Transverse colon (tissue), 4 donors: ENCODE measurements around the gene SP1. TPM values are rescaled to one million over a fixed set of nuclear protein-coding genes. Genes with fewer than 3 reads are reported as not detected.

Source experiments
- DNase-seq: peaks from one replicate; pipeline ENCODE4 v3.0.0-alpha.2; 2019
- H3K27ac ChIP-seq, 4 donors: fragments of 200-600 bp; sonication (generic); 2 replicates each; pipeline ENCODE4 v1.5.1; 2016 to 2018; ENCODE audit warnings: inconsistent platforms in 4 of 4
- H3K27me3 ChIP-seq: fragments of 200-600 bp; sonication (generic); 2 replicates; pipeline ENCODE4 v1.5.1; 2017; ENCODE audit warnings: inconsistent platforms
- H3K36me3 ChIP-seq, 4 donors: fragments of 200-600 bp; sonication (generic); 2 replicates each; pipeline ENCODE4 v1.5.1; 2017 to 2019; ENCODE audit warnings: inconsistent platforms in 4 of 4
- H3K4me1 ChIP-seq, 4 donors: fragments of 200-600 bp; sonication (generic); 2 replicates each; pipeline ENCODE4 v1.5.1; 2017 to 2020; ENCODE audit warnings: inconsistent platforms in 4 of 4
- H3K4me3 ChIP-seq, 4 donors: fragments of 200-600 bp; sonication (generic); 1 replicate in 1 of 4; 2 replicates in 3 of 4; pipeline versions ENCODE4 v1.5.1 to v1.6.1; 2017 to 2019; ENCODE audit warnings: inconsistent platforms in 4 of 4
- H3K9me3 ChIP-seq, 2 donors: fragments of 200-600 bp; sonication (generic); 2 replicates each; pipeline ENCODE4 v1.5.1; 2017 to 2019; ENCODE audit warnings: inconsistent platforms in 2 of 2
- CTCF ChIP-seq, 5 experiments: fragments of 200-600 bp in 3 of 5; fragments of 450-650 bp in 2 of 5; sonication (generic) in 3 of 5; IDR thresholded peaks; 1 replicate in 2 of 5; 2 replicates in 3 of 5; pipeline ENCODE4 v1.5.1; 2016 to 2017; ENCODE audit warnings: antibody characterized with exemption in 5 of 5, inconsistent platforms in 3 of 5, mild to moderate bottlenecking in 2 of 5, moderate library complexity in 1 of 5
- EP300 ChIP-seq: sonication (generic); formaldehyde crosslinking; IDR thresholded peaks from one replicate; pipeline ENCODE4 v1.6.1; 2017; ENCODE audit warnings: antibody characterized with exemption, low read depth
- POLR2A ChIP-seq: fragments of 450-650 bp; IDR thresholded peaks from one replicate; pipeline ENCODE4 v1.6.1; 2016; ENCODE audit warnings: antibody characterized with exemption, mild to moderate bottlenecking, moderate library complexity
- POLR2AphosphoS5 ChIP-seq, 3 donors: sonication (generic); formaldehyde crosslinking; IDR thresholded peaks; one replicate each; pipeline ENCODE4 v1.6.1; 2016; ENCODE audit warnings: antibody characterized with exemption in 3 of 3
- WGBS, 2 donors: methylation state at CpG; one replicate each; pipeline ENCODE4 v1.1.5; 2018; ENCODE audit warnings: low coverage in 1 of 2; 5-methylcytosine and 5-hydroxymethylcytosine counted together
- in situ Hi-C, 4 donors: fragments of 200-750 bp; cut with MboI; loops; one replicate each; pipeline versions ENCODE4 v1.15.0 to v1.15.1; 2017; ENCODE audit warnings: low sequenced_read_pairs in 3 of 4, low pct_ligation_motif_present in 1 of 4, low pct_unique_long_range_greater_than_20kb in 1 of 4
- intact Hi-C: fragments of 100-400 bp; cut with DNase I; formaldehyde crosslinking; loops from one replicate; pipeline ENCODE4 v1.15.1; 2023; ENCODE audit warnings: low total_unique reads
- total RNA-seq, 4 donors: library from RNA; depleted of rRNA; stranded (reverse); fragments of >200 nt; gene quantifications; one replicate each; pipeline ENCODE4 v1.1.0, GENCODE V29; 2016

The SP1 gene
- total RNA-seq, 4 donors from 2014 or later = 32.6 to 80.1 (median 67.1) TPM

- no peaks in the 10 kb centered on the region for H3K9me3 ChIP-seq
- H3K36me3 ChIP-seq = peaks cover 0 to 41% (median 17%) of the 10 kb centered on the region in 4 donors
- TF ChIP-seq POLR2A (peak; percentile 20), CTCF (IDR thresholded peaks at IDR 0.05) (peak; percentile 25 to 50 (median 33)), EP300 (no peak), POLR2AphosphoS5 (IDR thresholded peaks at IDR 0.05) (peak in 2 of 3 donors; percentile 39 to 67)
- WGBS, 2 donors = 0 to 1% methylated on average over 1 to 37 of the region's 82 CpGs
- peak; percentile 85 for DNase-seq
- H3K27me3 ChIP-seq = no peaks in the 10 kb centered on the region
- intact Hi-C loops = no loop called here
- peak overlapping the region; percentile 56 to 88 (median 68) for H3K4me3 ChIP-seq
- in situ Hi-C loops = no loop called here
- peak overlapping the region; percentile 91 to 97 (median 94) for H3K27ac ChIP-seq
- H3K4me1 ChIP-seq = peaks cover 9 to 21% (median 18%) of the 10 kb centered on the region in 4 donors
These were observed 72.4 kb downstream of the SP1 start for GRCh38 chr12:53452159-53453077.

GRCh38 chr12:53453953-53454640, 74.1 kb downstream of the SP1 start:
- Histone ChIP-seq H3K27ac (peak overlapping the region in 1 of 4 donors; percentile 96), H3K9me3 (no peaks in the 10 kb centered on the region), H3K27me3 (no peaks in the 10 kb centered on the region), H3K4me1 (peaks cover 9 to 21% (median 18%) of the 10 kb centered on the region in 4 donors), H3K4me3 (peak overlapping the region in 1 of 4 donors; percentile 88), H3K36me3 (peaks cover 0 to 54% (median 24%) of the 10 kb centered on the region in 4 donors)
- 37 to 40% methylated on average over 4 to 6 of the region's 6 CpGs for WGBS, 2 donors
- no peak for DNase-seq
- intact Hi-C loops = no loop called here
- TF ChIP-seq EP300 = no peak
- TF ChIP-seq POLR2AphosphoS5 (IDR thresholded peaks at IDR 0.05) = no peak
- no peak for TF ChIP-seq CTCF (IDR thresholded peaks at IDR 0.05)
- TF ChIP-seq POLR2A = no peak
- in situ Hi-C loops = no loop called here

DNA sequence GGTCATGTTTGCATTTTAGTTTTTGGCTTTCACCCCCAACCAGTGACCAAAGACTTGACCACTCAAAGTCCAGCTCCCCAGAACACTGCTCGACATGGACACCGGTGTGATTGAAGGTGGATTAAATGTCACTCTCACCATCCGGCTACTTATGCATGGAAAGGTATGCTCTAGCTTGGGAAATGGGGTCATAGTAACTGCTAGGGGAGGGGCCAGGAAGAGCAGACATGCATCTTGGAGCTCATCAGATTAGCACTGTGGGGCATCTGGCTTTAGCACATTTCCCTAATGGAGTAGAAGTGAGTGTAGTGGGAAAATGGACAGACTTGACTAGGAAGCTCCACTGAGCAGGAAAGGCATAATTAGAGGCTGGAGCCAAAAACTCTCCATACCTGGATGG, 74.7 kb downstream of the SP1 start:
- TF ChIP-seq CTCF (IDR thresholded peaks at IDR 0.05) = no peak
- no peak for TF ChIP-seq EP300
- no peak for TF ChIP-seq POLR2A
- no peak for TF ChIP-seq POLR2AphosphoS5 (IDR thresholded peaks at IDR 0.05)
- Histone ChIP-seq H3K27ac (no peak overlapping the region), H3K36me3 (peaks cover 0 to 60% (median 27%) of the 10 kb centered on the region in 4 donors), H3K4me1 (peaks cover 9 to 21% (median 18%) of the 10 kb centered on the region in 4 donors), H3K4me3 (no peak overlapping the region), H3K27me3 (no peaks in the 10 kb centered on the region), H3K9me3 (no peaks in the 10 kb centered on the region)
- no peak for DNase-seq
- intact Hi-C loops (no loop called here), in situ Hi-C loops (no loop called here)
- WGBS, 2 donors = 68% methylated on average over 3 of the region's 3 CpGs; no CpG with 5 or more reads in 1 of the 2 donors
